GM23248 (cell line): ENCODE measurements around the gene WWOX. TPM values are rescaled to one million over a fixed set of nuclear protein-coding genes. Genes with fewer than 3 reads are reported as not detected.

Experiments
- DNase-seq: peaks from one replicate; pipeline ENCODE4 v3.0.0-alpha.2; 2015
- H2AFZ ChIP-seq: fragments of 200-600 bp; sonication (generic); 2 replicates; pipeline ENCODE4 v1.6.1; 2016; ENCODE audit warnings: antibody characterized with exemption
- H3F3A ChIP-seq: fragments of 200-600 bp; sonication (generic); 2 replicates; pipeline ENCODE4 v1.6.1; 2016; ENCODE audit warnings: mild to moderate bottlenecking, antibody characterized with exemption, mixed run types; ENCODE audit not compliant: insufficient read depth
- H3K27ac ChIP-seq: fragments of 200-600 bp; sonication (generic); 2 replicates; pipeline ENCODE4 v1.5.1; 2016; ENCODE audit warnings: mild to moderate bottlenecking
- H3K27me3 ChIP-seq: fragments of 200-600 bp; sonication (generic); replicated peaks from 2 replicates; pipeline ENCODE4 v1.6.1; 2016; ENCODE audit warnings: mild to moderate bottlenecking; ENCODE audit not compliant: insufficient read depth
- H3K36me3 ChIP-seq: fragments of 200-600 bp; sonication (generic); 2 replicates; pipeline ENCODE4 v1.6.1; 2016; ENCODE audit warnings: low read depth, mild to moderate bottlenecking
- H3K4me1 ChIP-seq: fragments of 200-600 bp; sonication (generic); 2 replicates; pipeline ENCODE4 v1.6.1; 2016; ENCODE audit warnings: mild to moderate bottlenecking; ENCODE audit not compliant: insufficient read depth
- H3K4me2 ChIP-seq: fragments of 200-600 bp; sonication (generic); one replicate; pipeline ENCODE4 v1.6.1; 2016; ENCODE audit warnings: mild to moderate bottlenecking; ENCODE audit not compliant: unreplicated experiment
- H3K4me3 ChIP-seq: fragments of 200-600 bp; sonication (generic); 2 replicates; pipeline ENCODE4 v1.5.1; 2016; ENCODE audit warnings: mild to moderate bottlenecking
- H3K79me2 ChIP-seq: fragments of 200-600 bp; sonication (generic); 2 replicates; pipeline ENCODE4 v1.6.1; 2016; ENCODE audit warnings: mild to moderate bottlenecking; ENCODE audit not compliant: insufficient read depth
- H3K9ac ChIP-seq: fragments of 200-600 bp; sonication (generic); 2 replicates; pipeline ENCODE4 v1.6.1; 2016; ENCODE audit warnings: mild to moderate bottlenecking
- H3K9me2 ChIP-seq: fragments of 200-600 bp; sonication (generic); 2 replicates; pipeline ENCODE4 v1.6.1; 2016; ENCODE audit warnings: mixed run types, mild to moderate bottlenecking, moderate library complexity; ENCODE audit not compliant: insufficient read depth
- H3K9me3 ChIP-seq: fragments of 200-600 bp; sonication (generic); one replicate; pipeline ENCODE4 v1.6.1; 2017; ENCODE audit warnings: low read depth
- H4K20me1 ChIP-seq: fragments of 200-600 bp; sonication (generic); 2 replicates; pipeline ENCODE4 v1.6.0; 2016; ENCODE audit not compliant: insufficient read depth
- EZH2 ChIP-seq: fragments of 200-600 bp; sonication (generic); IDR thresholded peaks from 2 replicates; pipeline ENCODE4 v1.6.1; 2018; ENCODE audit warnings: antibody characterized with exemption, mild to moderate bottlenecking; ENCODE audit not compliant: insufficient read depth, poor library complexity, severe bottlenecking
- EZH2phosphoT487 ChIP-seq: fragments of 200-600 bp; sonication (generic); IDR thresholded peaks from 2 replicates; pipeline ENCODE4 v1.6.1; 2018; ENCODE audit warnings: antibody characterized with exemption, moderate library complexity, mild to moderate bottlenecking, low read depth; ENCODE audit not compliant: insufficient read depth
- WGBS, 2 experiments: methylation state at CpG; one replicate each; pipeline ENCODE4 v1.1.6; 2015 to 2017; ENCODE audit warnings: low lambda C conversion rate in 2 of 2, low coverage in 1 of 2; ENCODE audit errors: missing lambda C conversion rate in 2 of 2; 5-methylcytosine and 5-hydroxymethylcytosine counted together
- in situ Hi-C: fragments of 300-500 bp; cut with MboI; formaldehyde crosslinking; loops from 2 replicates; pipeline ENCODE4 v1.15.0; 2020
- polyA plus RNA-seq: library from polyadenylated mRNA; unstranded; fragments of >200 nt; fragmentation: Nextera tagmentation; extraction: Ambion mirVana; gene quantifications from 2 replicates; pipeline ENCODE4 v1.2.1, GENCODE V29; 2016
- total RNA-seq: library from RNA; depleted of rRNA; stranded (reverse); fragments of >200 nt; shearing (Covaris generic); gene quantifications from 2 replicates; pipeline ENCODE4 v1.2.3, GENCODE V29; 2014

Gene WWOX
- total and polyA plus RNA-seq, 2 experiments from 2014 or later, result 4.5 to 6.6 TPM

DNA sequence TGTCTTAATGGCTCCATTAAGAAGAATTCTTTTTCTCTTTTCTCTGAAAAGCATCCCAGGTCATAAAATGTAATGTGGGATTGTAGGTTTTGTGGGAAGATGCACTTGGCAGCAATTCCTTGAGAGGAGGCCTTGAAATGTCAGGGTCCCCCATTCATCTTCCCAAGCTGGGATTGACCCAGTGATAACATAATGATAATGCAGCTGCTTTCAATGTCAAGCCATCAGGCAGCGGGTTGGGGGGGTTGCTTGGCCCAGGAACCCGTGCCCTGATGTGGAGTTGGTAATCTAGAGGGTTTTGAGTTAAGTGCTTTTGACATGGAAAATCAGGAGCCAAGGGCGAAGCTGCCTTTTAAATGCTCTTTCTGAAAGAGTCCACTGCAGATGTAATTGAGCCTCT lies 484.0 kb downstream of the WWOX start:
- in situ Hi-C loops, result no loop called here

DNA sequence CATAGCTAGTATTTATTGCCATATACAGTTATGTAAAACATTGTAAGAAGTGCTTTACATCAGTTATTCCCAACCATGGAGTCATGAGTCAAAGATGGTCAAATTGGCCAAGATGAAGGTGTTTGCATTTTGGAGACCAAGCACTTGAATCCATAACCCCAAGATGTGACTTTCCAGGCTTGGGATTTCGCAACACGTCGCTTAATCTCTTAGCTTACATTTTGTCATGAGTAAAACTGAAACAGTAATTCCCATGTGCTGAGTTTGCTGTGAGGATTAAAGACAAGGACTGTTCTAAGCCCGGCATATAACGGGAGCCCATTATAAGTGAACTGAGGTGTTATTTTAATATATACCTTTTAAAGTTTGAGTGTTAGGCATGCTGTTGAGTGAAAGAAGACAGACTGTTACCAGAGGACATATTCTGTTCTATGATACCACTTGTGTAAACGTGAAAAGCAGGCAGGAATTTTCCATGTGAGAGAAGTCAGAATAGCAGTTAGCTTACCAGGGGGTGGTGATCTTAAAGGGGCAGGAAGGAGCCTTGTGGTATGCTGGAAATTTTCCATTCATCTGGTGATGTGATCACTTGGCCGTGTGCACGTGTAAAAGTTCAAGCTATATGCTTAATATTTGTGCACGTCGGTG lies 484.9 kb downstream of the WWOX start:
- no peak for DNase-seq
- Histone ChIP-seq H3F3A (no peaks in the 10 kb centered on the region), H2AFZ (no peak overlapping the region), H3K4me3 (no peak overlapping the region), H3K4me1 (no peaks in the 10 kb centered on the region), H3K9ac (no peak overlapping the region), H3K36me3 (no peaks in the 10 kb centered on the region), H3K9me3 (no peaks in the 10 kb centered on the region), H3K79me2 (no peaks in the 10 kb centered on the region), H3K9me2 (no peaks in the 10 kb centered on the region), H3K27me3 (no peaks in the 10 kb centered on the region), H3K4me2 (no peak overlapping the region), H3K27ac (no peak overlapping the region), H4K20me1 (no peaks in the 10 kb centered on the region)
- WGBS, 2 experiments, result 64 to 66% methylated on average over 10 of the region's 10 CpGs
- in situ Hi-C loops, result no loop called here
- TF ChIP-seq EZH2phosphoT487 (no peak), EZH2 (no peak)

More for the DNA sequence above, 484.0 kb downstream of the WWOX start:
- no peaks in the 10 kb centered on the region for H4K20me1 ChIP-seq
- no peak overlapping the region for H3K9ac ChIP-seq
- WGBS, 2 experiments, result 23 to 44% methylated on average over 3 of the region's 3 CpGs
- no peak overlapping the region for H3K4me2 ChIP-seq
- no peaks in the 10 kb centered on the region for H3K9me2 ChIP-seq
- H3K79me2 ChIP-seq, result no peaks in the 10 kb centered on the region
- no peak overlapping the region for H3K4me3 ChIP-seq
- H3K27ac ChIP-seq, result no peak overlapping the region
- H3K27me3 ChIP-seq, result no peaks in the 10 kb centered on the region
- no peak overlapping the region for H2AFZ ChIP-seq
- H3K36me3 ChIP-seq, result no peaks in the 10 kb centered on the region
- TF ChIP-seq EZH2phosphoT487 (no peak), EZH2 (no peak)
- no peak for DNase-seq
- H3F3A ChIP-seq, result no peaks in the 10 kb centered on the region
- H3K4me1 ChIP-seq, result no peaks in the 10 kb centered on the region
- H3K9me3 ChIP-seq, result no peaks in the 10 kb centered on the region

- no peak for TF ChIP-seq EZH2phosphoT487
- TF ChIP-seq EZH2, result no peak
- Histone ChIP-seq H3K79me2 (no peaks in the 10 kb centered on the region), H3K27ac (no peak overlapping the region), H3K4me3 (no peak overlapping the region), H3K36me3 (no peaks in the 10 kb centered on the region), H3K4me1 (no peaks in the 10 kb centered on the region), H3K4me2 (no peak overlapping the region), H3K9me2 (no peaks in the 10 kb centered on the region), H3K27me3 (no peaks in the 10 kb centered on the region), H3K9me3 (no peaks in the 10 kb centered on the region), H3F3A (no peaks in the 10 kb centered on the region), H3K9ac (no peak overlapping the region), H4K20me1 (no peaks in the 10 kb centered on the region), H2AFZ (no peak overlapping the region)
- DNase-seq, result no peak
- in situ Hi-C loops, result no loop called here
- 47 to 49% methylated on average over 8 of the region's 8 CpGs for WGBS, 2 experiments
Measured at GRCh38 chr16:78584991-78585390, 485.5 kb downstream of the WWOX start.

DNA sequence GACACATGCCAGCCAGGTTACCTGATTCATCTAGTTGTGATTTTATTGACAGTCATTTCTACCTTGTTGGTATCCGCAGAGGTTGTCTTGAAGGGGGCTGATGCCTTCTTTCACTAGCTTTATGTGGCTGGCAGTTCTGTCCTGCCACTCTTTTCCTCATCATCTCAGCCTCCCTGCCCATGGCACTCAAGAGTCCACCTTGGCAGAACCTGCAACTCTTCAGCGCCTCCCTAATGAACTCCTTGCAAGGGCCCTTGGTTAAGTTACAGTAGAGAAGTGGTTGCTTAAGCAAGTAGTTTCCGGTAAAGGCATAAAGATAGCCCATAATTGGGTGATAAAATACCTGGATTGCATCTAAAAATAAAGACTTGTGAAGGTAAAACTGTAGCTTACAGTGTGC lies 489.9 kb downstream of the WWOX start:
- H4K20me1 ChIP-seq, result no peaks in the 10 kb centered on the region
- no peaks in the 10 kb centered on the region for H3K36me3 ChIP-seq
- no peak overlapping the region for H3K27ac ChIP-seq
- H3K9me3 ChIP-seq, result no peaks in the 10 kb centered on the region
- H2AFZ ChIP-seq, result no peak overlapping the region
- no peak overlapping the region for H3K9ac ChIP-seq
- no peaks in the 10 kb centered on the region for H3K4me1 ChIP-seq
- no peaks in the 10 kb centered on the region for H3K27me3 ChIP-seq
- H3K9me2 ChIP-seq, result no peaks in the 10 kb centered on the region
- no peaks in the 10 kb centered on the region for H3F3A ChIP-seq
- no peak overlapping the region for H3K4me3 ChIP-seq
- no peaks in the 10 kb centered on the region for H3K79me2 ChIP-seq
- DNase-seq, result no peak
- in situ Hi-C loops, result no loop called here
- no peak overlapping the region for H3K4me2 ChIP-seq
- TF ChIP-seq EZH2phosphoT487 (no peak), EZH2 (no peak)
- 55 to 58% methylated on average over 3 of the region's 3 CpGs for WGBS, 2 experiments

DNA sequence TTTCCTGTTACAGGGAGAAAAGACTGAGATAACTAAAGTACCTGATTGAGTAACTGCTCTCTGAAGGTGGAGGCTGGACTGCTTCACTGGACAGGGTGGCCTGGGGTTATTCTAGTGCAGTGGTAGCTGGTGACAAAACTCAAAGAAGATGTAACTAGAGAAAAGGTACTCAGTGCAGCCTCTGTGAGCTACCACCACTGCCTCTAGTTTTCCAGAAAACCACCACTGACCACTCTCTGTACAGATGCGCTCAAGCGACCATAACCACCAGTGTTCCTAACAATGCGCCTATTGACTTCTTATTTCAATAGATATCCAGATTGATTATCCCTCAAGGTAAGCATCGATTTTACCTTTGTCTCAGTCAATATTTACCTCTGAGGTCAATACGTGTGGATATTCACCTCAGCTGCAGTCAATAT lies 492.2 kb downstream of the WWOX start:
- TF ChIP-seq EZH2 (no peak), EZH2phosphoT487 (no peak)
- no peak overlapping the region for H3K9ac ChIP-seq
- WGBS, 2 experiments, result 68 to 79% methylated on average over 5 of the region's 5 CpGs
- H2AFZ ChIP-seq, result no peak overlapping the region
- H4K20me1 ChIP-seq, result no peaks in the 10 kb centered on the region
- no peaks in the 10 kb centered on the region for H3K27me3 ChIP-seq
- no peaks in the 10 kb centered on the region for H3K9me2 ChIP-seq
- no peaks in the 10 kb centered on the region for H3K79me2 ChIP-seq
- H3K4me1 ChIP-seq, result no peaks in the 10 kb centered on the region
- no peak for DNase-seq
- no peaks in the 10 kb centered on the region for H3K36me3 ChIP-seq
- no peak overlapping the region for H3K27ac ChIP-seq
- in situ Hi-C loops, result no loop called here
- no peaks in the 10 kb centered on the region for H3K9me3 ChIP-seq
- no peaks in the 10 kb centered on the region for H3F3A ChIP-seq
- no peak overlapping the region for H3K4me2 ChIP-seq
- no peak overlapping the region for H3K4me3 ChIP-seq
